OCI-LY1 (cell line): Measurements from ENCODE around the gene PSTPIP1.

Source experiments
- CTCF ChIP-seq: fragments of 200-600 bp; sonication (generic), shearing (Covaris generic); IDR thresholded peaks from 2 replicates; pipeline ENCODE4 v1.5.1; 2017; ENCODE audit warnings: mild to moderate bottlenecking, antibody characterized with exemption, low read length, moderate library complexity, mixed read lengths
- EZH2 ChIP-seq: fragments of 200-600 bp; sonication (generic), shearing (Covaris generic); IDR thresholded peaks from 2 replicates; pipeline ENCODE4 v1.8.0; 2017; ENCODE audit warnings: borderline replicate concordance, mixed run types, mild to moderate bottlenecking, antibody characterized with exemption, low read length, moderate library complexity, mixed read lengths

- TF ChIP-seq CTCF = no peak
- TF ChIP-seq EZH2 = no peak
Observed at GRCh38 chr15:77052556-77052955, 57.6 kb downstream of the PSTPIP1 start.
